ENCODE results near the gene TMEM131.

The TMEM131 gene

GRCh38 chr2:97761192-97761591 is 234.6 kb downstream of the TMEM131 start:
- no peak for TF ChIP-seq CTCF (IDR thresholded peaks at IDR 0.05; ENCODE audit: extremely low read depth, insufficient read depth, missing control alignments)
- no peak for DNase-seq (ENCODE audit: low spot score)
- in situ Hi-C loops (cut with MboI; ENCODE audit: low pct_unique_long_range_greater_than_20kb, low sequenced_read_pairs, unreplicated experiment): no loop called here

GRCh38 chr2:97760480-97761049 is 235.2 kb downstream of the TMEM131 start:
- no peak for TF ChIP-seq CTCF (IDR thresholded peaks at IDR 0.05; ENCODE audit: extremely low read depth, insufficient read depth, missing control alignments)
- no peak for DNase-seq (ENCODE audit: low spot score)
- in situ Hi-C loops (cut with MboI; ENCODE audit: low pct_unique_long_range_greater_than_20kb, low sequenced_read_pairs, unreplicated experiment): no loop called here

GRCh38 chr2:97759727-97760407 is 235.9 kb downstream of the TMEM131 start:
- in situ Hi-C loops (cut with MboI; ENCODE audit: low pct_unique_long_range_greater_than_20kb, low sequenced_read_pairs, unreplicated experiment): no loop called here
- TF ChIP-seq CTCF (IDR thresholded peaks at IDR 0.05; ENCODE audit: extremely low read depth, insufficient read depth, missing control alignments): no peak
- DNase-seq (ENCODE audit: low spot score): no peak

GRCh38 chr2:97758131-97758705 is 237.5 kb downstream of the TMEM131 start:
- no peak for DNase-seq (ENCODE audit: low spot score)
- no peak for TF ChIP-seq CTCF (IDR thresholded peaks at IDR 0.05; ENCODE audit: extremely low read depth, insufficient read depth, missing control alignments)
- in situ Hi-C loops (cut with MboI; ENCODE audit: low pct_unique_long_range_greater_than_20kb, low sequenced_read_pairs, unreplicated experiment): no loop called here

GRCh38 chr2:97757062-97757461 is 238.7 kb downstream of the TMEM131 start:
- in situ Hi-C loops (cut with MboI; ENCODE audit: low pct_unique_long_range_greater_than_20kb, low sequenced_read_pairs, unreplicated experiment): no loop called here
- DNase-seq (ENCODE audit: low spot score): no peak
- TF ChIP-seq CTCF (IDR thresholded peaks at IDR 0.05; ENCODE audit: extremely low read depth, insufficient read depth, missing control alignments): no peak

- in situ Hi-C loops (cut with MboI; ENCODE audit: low pct_unique_long_range_greater_than_20kb, low sequenced_read_pairs, unreplicated experiment): no loop called here
- DNase-seq (ENCODE audit: low spot score): no peak
- TF ChIP-seq CTCF (IDR thresholded peaks at IDR 0.05; ENCODE audit: extremely low read depth, insufficient read depth, missing control alignments): no peak
These were observed 240.3 kb downstream of the TMEM131 start for GRCh38 chr2:97755491-97755890.

Measured in GM13977 (cell line).